ENCODE measurements around the gene TJP3.

DNA sequence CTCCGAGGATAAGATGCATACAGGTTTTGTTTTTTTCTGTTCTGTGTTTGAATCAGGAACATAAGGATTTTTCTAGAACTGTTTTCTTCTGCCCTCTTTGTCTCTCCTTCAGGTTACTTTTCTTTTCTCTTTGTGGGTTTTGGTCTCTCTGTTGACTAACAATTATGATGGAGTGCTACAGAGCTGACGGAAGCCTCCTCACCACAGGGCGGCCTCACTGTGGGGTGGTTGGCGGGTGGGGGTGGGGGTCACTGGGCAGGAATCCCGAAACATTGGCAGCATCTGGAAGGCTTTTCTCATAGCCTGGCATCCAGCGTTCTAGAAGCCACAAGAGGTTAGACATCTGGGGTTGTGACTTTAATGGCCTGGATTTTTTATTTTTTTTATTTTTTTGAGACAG, 90.0 kb downstream of the TJP3 start:
- TF ChIP-seq CTCF (IDR thresholded peaks at IDR 0.05; ENCODE audit: low read depth, low read length) (no peak), POLR2A (IDR thresholded peaks at IDR 0.05; ENCODE audit: extremely low read depth, insufficient read length) (no peak), MAX (IDR thresholded peaks at IDR 0.05; ENCODE audit: low read depth, low read length) (no peak), MYC (IDR thresholded peaks at IDR 0.05; ENCODE audit: low read depth, low read length) (no peak)
